ENCODE data around the gene CNTRL. TPM values are rescaled to one million over a fixed set of nuclear protein-coding genes. Genes with fewer than 3 reads are reported as not detected.

CNTRL gene
- total RNA-seq, 1 experiment from 2014 or later = 11.6 TPM

DNA sequence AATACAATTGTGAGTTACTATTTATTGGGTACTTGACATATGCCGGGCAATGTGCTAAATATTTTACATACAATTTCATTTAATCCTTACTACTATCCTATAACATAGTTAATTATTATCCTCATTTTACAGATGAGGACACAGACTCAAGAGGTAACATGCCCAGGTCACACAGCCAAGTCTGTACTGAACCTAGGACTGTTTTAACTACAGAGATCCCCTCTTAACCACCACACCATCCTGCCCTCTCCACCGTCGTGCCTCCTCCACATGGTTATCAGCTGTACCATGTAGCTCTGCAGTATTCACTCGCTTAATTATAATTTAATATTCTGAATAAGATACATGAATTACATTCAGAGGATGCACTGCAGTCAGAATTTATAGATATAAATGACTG, 121.6 kb downstream of the CNTRL start:
- Histone ChIP-seq H3K14ac (ENCODE audit: insufficient read depth, low read length) (peak overlapping the region; percentile 57; the same call in 1 of the 2 replicates), H3T11ph (ENCODE audit: low read length) (no peak overlapping the region), H3K4ac (ENCODE audit: low read depth, low read length) (no peak overlapping the region), H4K8ac (replicated peaks; ENCODE audit: insufficient read length, low read depth, low read length) (no peak overlapping the region), H3K79me2 (ENCODE audit: insufficient read depth, low read length) (peaks cover 19% of the 10 kb centered on the region; the same call in 1 of the 2 replicates), H3K18ac (ENCODE audit: insufficient read length, low read depth, low read length) (no peak overlapping the region), H3K4me2 (ENCODE audit: insufficient read depth, insufficient read length, low read length) (no peak overlapping the region), H2BK20ac (ENCODE audit: low read depth, low read length, poor library complexity, severe bottlenecking) (no peak overlapping the region), H2BK15ac (ENCODE audit: low read depth, low read length) (no peak overlapping the region), H3K79me1 (ENCODE audit: insufficient read depth, low read depth, low read length, poor library complexity, severe bottlenecking) (no peaks in the 10 kb centered on the region), H3K56ac (ENCODE audit: insufficient read length, low read depth, low read length) (no peak overlapping the region), H2BK12ac (ENCODE audit: insufficient read length, low read depth, low read length) (no peak overlapping the region), H2AK5ac (ENCODE audit: insufficient read length, low read length) (no peak overlapping the region), H2BK120ac (ENCODE audit: low read depth, low read length, poor library complexity, severe bottlenecking) (no peak overlapping the region), H2AFZ (ENCODE audit: low read length) (no peak overlapping the region), H3K9ac (ENCODE audit: extremely low read depth, insufficient read length, low read length) (no peak overlapping the region), H4K5ac (ENCODE audit: insufficient read length, low read depth, low read length) (no peak overlapping the region), H3K23ac (ENCODE audit: insufficient read length, low read depth, low read length) (no peak overlapping the region), H4K20me1 (ENCODE audit: control insufficient read depth, insufficient read depth, insufficient read length) (no peaks in the 10 kb centered on the region), H3K9me3 (ENCODE audit: control insufficient read depth, low read depth, low read length) (no peaks in the 10 kb centered on the region), H3K4me1 (ENCODE audit: insufficient read depth, low read length) (no peaks in the 10 kb centered on the region), H2BK5ac (ENCODE audit: insufficient read length, low read length) (no peak overlapping the region), H4K91ac (ENCODE audit: insufficient read length, low read depth, low read length) (no peak overlapping the region), H3K27ac (ENCODE audit: insufficient read length, low read depth, low read length) (no peak overlapping the region), H3K23me2 (ENCODE audit: insufficient read length, low read depth, low read length, poor library complexity, severe bottlenecking) (peaks cover 4% of the 10 kb centered on the region), H3K27me3 (ENCODE audit: insufficient read depth, low read length) (no peaks in the 10 kb centered on the region)
- H3K4me1 Mint-ChIP-seq = peaks cover 33 to 37% of the 10 kb centered on the region in 2 experiments
- TF ChIP-seq, protein P1, sequence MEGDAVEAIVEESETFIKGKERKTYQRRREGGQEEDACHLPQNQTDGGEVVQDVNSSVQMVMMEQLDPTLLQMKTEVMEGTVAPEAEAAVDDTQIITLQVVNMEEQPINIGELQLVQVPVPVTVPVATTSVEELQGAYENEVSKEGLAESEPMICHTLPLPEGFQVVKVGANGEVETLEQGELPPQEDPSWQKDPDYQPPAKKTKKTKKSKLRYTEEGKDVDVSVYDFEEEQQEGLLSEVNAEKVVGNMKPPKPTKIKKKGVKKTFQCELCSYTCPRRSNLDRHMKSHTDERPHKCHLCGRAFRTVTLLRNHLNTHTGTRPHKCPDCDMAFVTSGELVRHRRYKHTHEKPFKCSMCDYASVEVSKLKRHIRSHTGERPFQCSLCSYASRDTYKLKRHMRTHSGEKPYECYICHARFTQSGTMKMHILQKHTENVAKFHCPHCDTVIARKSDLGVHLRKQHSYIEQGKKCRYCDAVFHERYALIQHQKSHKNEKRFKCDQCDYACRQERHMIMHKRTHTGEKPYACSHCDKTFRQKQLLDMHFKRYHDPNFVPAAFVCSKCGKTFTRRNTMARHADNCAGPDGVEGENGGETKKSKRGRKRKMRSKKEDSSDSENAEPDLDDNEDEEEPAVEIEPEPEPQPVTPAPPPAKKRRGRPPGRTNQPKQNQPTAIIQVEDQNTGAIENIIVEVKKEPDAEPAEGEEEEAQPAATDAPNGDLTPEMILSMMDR (conservative IDR thresholded peaks at IDR 0.05) = no peak
- peak overlapping the region in 1 of 3 experiments; percentile 57; a peak in 1 of 7 replicates for H3K27ac Mint-ChIP-seq
- H3K27me3 Mint-ChIP-seq (ENCODE audit: low read depth) = no peaks in the 10 kb centered on the region
- H3K4me3 Mint-ChIP-seq = no peak overlapping the region
- no CpG with 5 or more reads among the region's 4 CpGs for WGBS (ENCODE audit: extremely low coverage, insufficient read length, low lambda C conversion rate)
- no peak for DNase-seq
- H3K36me3 Mint-ChIP-seq (ENCODE audit: insufficient read depth in 1 of 3, low read depth in 3 of 3) = no peaks in the 10 kb centered on the region
- no peaks in the 10 kb centered on the region for H3K9me3 Mint-ChIP-seq
